ENCODE results near the gene GALNTL6.

DNA sequence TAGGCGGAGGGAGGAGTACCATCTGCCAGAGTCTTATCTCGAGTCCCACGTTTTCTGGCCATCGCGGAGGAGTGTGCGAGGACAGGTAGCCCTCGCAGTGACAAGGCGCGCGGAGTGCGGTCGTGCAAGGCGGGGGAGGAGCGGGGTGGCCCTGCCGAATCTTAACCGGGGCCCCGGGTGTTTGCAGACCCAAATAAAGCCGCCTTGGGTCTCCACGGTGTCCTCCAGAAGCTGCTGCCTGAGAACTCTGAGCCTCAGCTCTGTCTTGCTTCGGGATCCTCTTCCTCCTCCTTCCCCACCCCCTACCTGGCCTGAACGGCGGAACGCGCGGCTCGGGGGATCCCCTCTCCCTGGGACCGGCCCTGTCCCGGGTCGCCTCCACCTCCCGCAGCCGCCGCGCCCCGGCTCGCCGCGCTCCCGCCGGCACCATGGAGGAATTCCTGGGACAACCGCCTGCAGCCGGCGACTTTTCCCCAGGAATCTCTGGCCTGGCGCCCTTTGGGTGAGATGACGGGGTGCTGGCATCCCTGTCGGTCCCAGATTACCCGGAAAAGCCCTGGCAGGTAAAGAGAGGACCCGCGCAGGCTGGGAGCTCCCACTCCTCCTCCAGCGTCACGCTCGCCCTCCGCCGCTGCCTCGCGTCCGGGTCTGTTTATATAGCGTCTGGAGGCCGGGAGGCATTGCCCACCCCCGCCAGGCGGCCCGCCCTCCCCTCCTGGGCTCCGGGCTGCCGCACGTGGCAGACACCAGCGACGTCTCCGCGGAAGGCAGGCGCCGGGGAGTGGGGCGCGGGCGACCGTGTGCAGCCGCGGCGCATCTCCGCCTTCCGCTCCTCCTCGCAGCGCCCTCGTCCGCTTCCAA lies at the start of gene GALNTL6:
- TF ChIP-seq SMC3 (conservative IDR thresholded peaks at IDR 0.05; ENCODE audit: insufficient read depth, low read depth, low read length) (no peak), ELF1 (tag; IDR thresholded peaks at IDR 0.05) (no peak), POLR2A (conservative IDR thresholded peaks at IDR 0.05) (no peak), ZNF551 (CRISPR knock-in tag; IDR thresholded peaks at IDR 0.05) (no peak), FOXJ2 (tag; IDR thresholded peaks at IDR 0.05) (no peak), RAD21 (CRISPR knock-in tag; conservative IDR thresholded peaks at IDR 0.05 in 1 of 2, IDR thresholded peaks at IDR 0.05 in 1 of 2) (no peak), TSC22D4 (tag; IDR thresholded peaks at IDR 0.05) (no peak), CSDE1 (IDR thresholded peaks at IDR 0.05) (no peak), CEBPB (tag; IDR thresholded peaks at IDR 0.05) (no peak), JUN (IDR thresholded peaks at IDR 0.05; ENCODE audit: borderline replicate concordance, low read depth, low read length) (no peak), JUN (CRISPR knock-in tag; IDR thresholded peaks at IDR 0.05; ENCODE audit: borderline replicate concordance) (no peak), NUFIP1 (IDR thresholded peaks at IDR 0.05; ENCODE audit: partially characterized antibody) (no peak)
- TF ChIP-seq, protein P1, sequence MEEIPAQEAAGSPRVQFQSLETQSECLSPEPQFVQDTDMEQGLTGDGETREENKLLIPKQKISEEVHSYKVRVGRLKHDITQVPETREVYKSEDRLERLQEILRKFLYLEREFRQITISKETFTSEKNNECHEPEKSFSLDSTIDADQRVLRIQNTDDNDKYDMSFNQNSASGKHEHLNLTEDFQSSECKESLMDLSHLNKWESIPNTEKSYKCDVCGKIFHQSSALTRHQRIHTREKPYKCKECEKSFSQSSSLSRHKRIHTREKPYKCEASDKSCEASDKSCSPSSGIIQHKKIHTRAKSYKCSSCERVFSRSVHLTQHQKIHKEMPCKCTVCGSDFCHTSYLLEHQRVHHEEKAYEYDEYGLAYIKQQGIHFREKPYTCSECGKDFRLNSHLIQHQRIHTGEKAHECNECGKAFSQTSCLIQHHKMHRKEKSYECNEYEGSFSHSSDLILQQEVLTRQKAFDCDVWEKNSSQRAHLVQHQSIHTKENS (CRISPR knock-in tag; IDR thresholded peaks at IDR 0.05), result no peak
- TF ChIP-seq, protein P2, sequence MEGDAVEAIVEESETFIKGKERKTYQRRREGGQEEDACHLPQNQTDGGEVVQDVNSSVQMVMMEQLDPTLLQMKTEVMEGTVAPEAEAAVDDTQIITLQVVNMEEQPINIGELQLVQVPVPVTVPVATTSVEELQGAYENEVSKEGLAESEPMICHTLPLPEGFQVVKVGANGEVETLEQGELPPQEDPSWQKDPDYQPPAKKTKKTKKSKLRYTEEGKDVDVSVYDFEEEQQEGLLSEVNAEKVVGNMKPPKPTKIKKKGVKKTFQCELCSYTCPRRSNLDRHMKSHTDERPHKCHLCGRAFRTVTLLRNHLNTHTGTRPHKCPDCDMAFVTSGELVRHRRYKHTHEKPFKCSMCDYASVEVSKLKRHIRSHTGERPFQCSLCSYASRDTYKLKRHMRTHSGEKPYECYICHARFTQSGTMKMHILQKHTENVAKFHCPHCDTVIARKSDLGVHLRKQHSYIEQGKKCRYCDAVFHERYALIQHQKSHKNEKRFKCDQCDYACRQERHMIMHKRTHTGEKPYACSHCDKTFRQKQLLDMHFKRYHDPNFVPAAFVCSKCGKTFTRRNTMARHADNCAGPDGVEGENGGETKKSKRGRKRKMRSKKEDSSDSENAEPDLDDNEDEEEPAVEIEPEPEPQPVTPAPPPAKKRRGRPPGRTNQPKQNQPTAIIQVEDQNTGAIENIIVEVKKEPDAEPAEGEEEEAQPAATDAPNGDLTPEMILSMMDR (IDR thresholded peaks at IDR 0.05 in 2 of 3, conservative IDR thresholded peaks at IDR 0.05 in 1 of 3; ENCODE audit: insufficient read depth in 2 of 3, low read depth in 1 of 3, low read length in 3 of 3), result no peak

Data from K562 (cell line).